PC-9 (cell line): ENCODE measurements around the gene RASSF9. TPM values are rescaled to one million over a fixed set of nuclear protein-coding genes. Genes with fewer than 3 reads are reported as not detected.

Experiments
- BruUV-seq: library from RNA; stranded (reverse); fragments of 400-500 nt; replicated peaks from 2 replicates; lab custom pipeline; 2021; lab: Mats Ljungman, UMichigan
- CTCF ChIA-PET: fragments of 300-600 bp; sonication (Branson Sonifier 250); formaldehyde crosslinking; loops from one replicate; lab custom pipeline; 2022; ENCODE audit warnings: antibody characterized with exemption; lab: Charles Lee
- POLR2A ChIA-PET: fragments of 300-600 bp; sonication (Branson Sonifier 250); formaldehyde crosslinking; loops from one replicate; lab custom pipeline; 2022; ENCODE audit warnings: antibody characterized with exemption; ENCODE audit not compliant: unreplicated experiment; lab: Charles Lee
- DNase-seq, 2 experiments: peaks; one replicate each; pipeline versions ENCODE4 v3.0.0 to v3.0.0-alpha.2; 2015 to 2022; ENCODE audit warnings: mixed read lengths in 1 of 2
- H2AFZ ChIP-seq: fragments of 200-600 bp; sonication (generic); 2 replicates; pipeline ENCODE4 v1.8.1; 2017; ENCODE audit warnings: antibody characterized with exemption
- H3F3A ChIP-seq: fragments of 200-600 bp; sonication (generic); 2 replicates; pipeline ENCODE4 v1.8.1; 2017; ENCODE audit warnings: antibody characterized with exemption, mild to moderate bottlenecking, low read depth; ENCODE audit not compliant: insufficient read depth
- H3K27ac ChIP-seq: fragments of 200-600 bp; sonication (generic); 2 replicates; pipeline ENCODE4 v1.6.1; 2016; ENCODE audit warnings: mixed run types
- H3K27me3 ChIP-seq: fragments of 200-600 bp; sonication (generic); 2 replicates; pipeline ENCODE4 v1.6.1; 2016; ENCODE audit warnings: low read depth, mixed run types; ENCODE audit not compliant: insufficient read depth
- H3K36me3 ChIP-seq: fragments of 200-600 bp; sonication (generic); 2 replicates; pipeline ENCODE4 v1.6.1; 2016; ENCODE audit warnings: low read depth, mixed run types
- H3K4me1 ChIP-seq: fragments of 200-600 bp; sonication (generic); replicated peaks from 2 replicates; pipeline ENCODE4 v1.6.1; 2016; ENCODE audit warnings: mixed run types; ENCODE audit not compliant: insufficient read depth
- H3K4me2 ChIP-seq: fragments of 200-600 bp; sonication (generic); 2 replicates; pipeline ENCODE4 v1.6.1; 2017; ENCODE audit warnings: mixed run types
- H3K4me3 ChIP-seq: fragments of 200-600 bp; sonication (generic); 2 replicates; pipeline ENCODE4 v1.6.1; 2016; ENCODE audit warnings: mixed run types
- H3K79me2 ChIP-seq: fragments of 200-600 bp; sonication (generic); 2 replicates; pipeline ENCODE4 v1.6.1; 2017; ENCODE audit warnings: low read depth, mixed run types
- H3K9me2 ChIP-seq: fragments of 200-600 bp; sonication (generic); 2 replicates; pipeline ENCODE4 v1.8.1; 2017; ENCODE audit warnings: mild to moderate bottlenecking; ENCODE audit not compliant: insufficient read depth
- H3K9me3 ChIP-seq: fragments of 200-600 bp; sonication (generic); 2 replicates; pipeline ENCODE4 v1.8.1; 2016; ENCODE audit warnings: low read depth; ENCODE audit not compliant: insufficient read depth
- H4K20me1 ChIP-seq: fragments of 200-600 bp; sonication (generic); 2 replicates; pipeline ENCODE4 v1.8.1; 2017; ENCODE audit not compliant: insufficient read depth
- EZH2 ChIP-seq: fragments of 200-600 bp; sonication (generic); IDR thresholded peaks from 2 replicates; pipeline ENCODE4 v1.8.0; 2017; ENCODE audit warnings: antibody characterized with exemption, low read depth
- intact Hi-C: fragments of 100-400 bp; cut with micrococcal nuclease; formaldehyde crosslinking; loops from one replicate; pipeline ENCODE4 v1.10.0; 2022; ENCODE audit not compliant: unreplicated experiment
- total RNA-seq: library from RNA; stranded (reverse); gene quantifications from 2 replicates; pipeline ENCODE4 v1.2.3, GENCODE V29; 2021
- TF ChIP-seq, protein P1 (sequence below): fragments of 200-600 bp; sonication (generic); conservative IDR thresholded peaks from 2 replicates; pipeline ENCODE4 v1.6.1; 2017; ENCODE audit warnings: mixed run types, antibody characterized with exemption, mild to moderate bottlenecking, moderate library complexity

Gene RASSF9
- total RNA-seq, 1 experiment from 2014 or later: 0.46 TPM

DNA sequence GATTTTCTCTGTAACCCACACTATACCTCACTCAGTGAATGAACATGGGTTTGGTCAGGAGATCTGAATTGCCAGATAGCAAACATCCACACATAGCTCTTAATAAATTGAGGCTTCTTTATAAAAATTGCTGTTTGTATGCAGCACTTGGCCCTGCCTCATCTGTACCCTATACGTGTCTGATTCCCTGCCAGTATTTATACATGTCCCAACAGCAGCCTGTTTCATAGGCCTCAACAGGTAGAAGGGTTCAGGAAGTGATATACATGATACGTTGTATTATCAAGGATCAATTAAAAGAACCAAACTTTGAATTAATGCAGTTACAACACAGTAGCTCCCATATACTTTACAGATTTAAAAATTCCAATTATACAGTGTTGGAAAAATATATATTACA, 32.3 kb downstream of the RASSF9 start:
- no peaks in the 10 kb centered on the region for H3F3A ChIP-seq
- CTCF ChIA-PET: no interaction called here
- 0 out of 2 replicates have a peak overlapping the region, but pooled peaks have one; percentile 9 for H2AFZ ChIP-seq
- no peaks in the 10 kb centered on the region for H4K20me1 ChIP-seq
- no peaks in the 10 kb centered on the region for H3K9me2 ChIP-seq
- no peaks in the 10 kb centered on the region for H3K27me3 ChIP-seq
- H3K27ac ChIP-seq: no peak overlapping the region
- no peaks in the 10 kb centered on the region for H3K79me2 ChIP-seq
- no peak for DNase-seq
- H3K4me1 ChIP-seq: no peaks in the 10 kb centered on the region
- BruUV-seq: no TSS peak
- POLR2A ChIA-PET: interaction anchor here (0.5 kb wide), 1 partner anchor 32 kb away, joined by 7 read pairs; the partner anchor contains the start of gene RASSF9
- H3K4me2 ChIP-seq: no peak overlapping the region
- H3K36me3 ChIP-seq: no peaks in the 10 kb centered on the region
- TF ChIP-seq, protein P1, sequence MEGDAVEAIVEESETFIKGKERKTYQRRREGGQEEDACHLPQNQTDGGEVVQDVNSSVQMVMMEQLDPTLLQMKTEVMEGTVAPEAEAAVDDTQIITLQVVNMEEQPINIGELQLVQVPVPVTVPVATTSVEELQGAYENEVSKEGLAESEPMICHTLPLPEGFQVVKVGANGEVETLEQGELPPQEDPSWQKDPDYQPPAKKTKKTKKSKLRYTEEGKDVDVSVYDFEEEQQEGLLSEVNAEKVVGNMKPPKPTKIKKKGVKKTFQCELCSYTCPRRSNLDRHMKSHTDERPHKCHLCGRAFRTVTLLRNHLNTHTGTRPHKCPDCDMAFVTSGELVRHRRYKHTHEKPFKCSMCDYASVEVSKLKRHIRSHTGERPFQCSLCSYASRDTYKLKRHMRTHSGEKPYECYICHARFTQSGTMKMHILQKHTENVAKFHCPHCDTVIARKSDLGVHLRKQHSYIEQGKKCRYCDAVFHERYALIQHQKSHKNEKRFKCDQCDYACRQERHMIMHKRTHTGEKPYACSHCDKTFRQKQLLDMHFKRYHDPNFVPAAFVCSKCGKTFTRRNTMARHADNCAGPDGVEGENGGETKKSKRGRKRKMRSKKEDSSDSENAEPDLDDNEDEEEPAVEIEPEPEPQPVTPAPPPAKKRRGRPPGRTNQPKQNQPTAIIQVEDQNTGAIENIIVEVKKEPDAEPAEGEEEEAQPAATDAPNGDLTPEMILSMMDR: no peak
- no peak for TF ChIP-seq EZH2
- no peaks in the 10 kb centered on the region; the same call in 1 of the 2 replicates for H3K9me3 ChIP-seq
- intact Hi-C loops: no loop called here
- H3K4me3 ChIP-seq: no peak overlapping the region

DNA sequence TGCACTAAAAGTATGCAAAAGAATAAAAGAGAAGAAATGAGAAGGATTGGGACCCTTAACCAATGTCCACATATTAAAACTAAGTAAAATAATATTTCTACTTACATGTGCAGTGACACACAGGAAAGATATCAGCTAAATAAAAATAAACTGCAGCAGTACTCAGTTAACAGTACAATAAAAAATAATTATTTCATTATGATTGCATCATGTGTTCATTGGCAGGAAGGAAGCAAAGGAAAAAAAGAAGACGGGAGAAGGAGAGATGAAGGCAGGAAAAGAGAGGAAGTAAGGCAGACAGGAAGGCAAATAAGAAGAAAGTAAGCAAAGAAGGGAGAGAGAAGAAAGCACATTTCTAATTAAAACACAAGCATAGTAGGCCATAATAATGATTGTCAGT, 33.0 kb downstream of the RASSF9 start:
- Histone ChIP-seq H3K4me2 (no peak overlapping the region), H3K4me3 (no peak overlapping the region), H3K27me3 (no peaks in the 10 kb centered on the region), H3K79me2 (no peaks in the 10 kb centered on the region), H2AFZ (no peak overlapping the region), H3K9me2 (no peaks in the 10 kb centered on the region), H3K4me1 (no peaks in the 10 kb centered on the region), H3K36me3 (no peaks in the 10 kb centered on the region), H3K27ac (no peak overlapping the region), H3F3A (no peaks in the 10 kb centered on the region), H3K9me3 (no peaks in the 10 kb centered on the region; the same call in 1 of the 2 replicates), H4K20me1 (no peaks in the 10 kb centered on the region)
- TF ChIP-seq EZH2: no peak
- TF ChIP-seq, protein P1: no peak
- no peak for DNase-seq
- ChIA-PET POLR2A (no interaction called here), CTCF (no interaction called here)
- intact Hi-C loops: no loop called here
- no TSS peak for BruUV-seq

GRCh38 chr12:85798122-85798521, 38.1 kb downstream of the RASSF9 start:
- H3K4me3 ChIP-seq: no peak overlapping the region
- H3K9me2 ChIP-seq: no peaks in the 10 kb centered on the region
- ChIA-PET POLR2A (no interaction called here), CTCF (no interaction called here)
- no peaks in the 10 kb centered on the region for H3F3A ChIP-seq
- H3K36me3 ChIP-seq: no peaks in the 10 kb centered on the region
- no TSS peak for BruUV-seq
- no peaks in the 10 kb centered on the region for H3K9me3 ChIP-seq
- H3K27me3 ChIP-seq: no peaks in the 10 kb centered on the region
- DNase-seq: no peak
- intact Hi-C loops: no loop called here
- H3K27ac ChIP-seq: no peak overlapping the region
- H3K4me2 ChIP-seq: no peak overlapping the region
- H3K4me1 ChIP-seq: no peaks in the 10 kb centered on the region
- no peaks in the 10 kb centered on the region for H3K79me2 ChIP-seq
- H2AFZ ChIP-seq: no peak overlapping the region
- H4K20me1 ChIP-seq: no peaks in the 10 kb centered on the region
- no peak for TF ChIP-seq EZH2
- TF ChIP-seq, protein P1: no peak
